DOHH2 (cell line): Measurements from ENCODE around the gene MSL3.
A peak's percentile ranks its signal among the peaks of the same experiment; 100 is the strongest.

ENCODE experiments used
- H3F3A ChIP-seq: fragments of 200-600 bp; sonication (generic), shearing (Covaris generic); 2 replicates; pipeline ENCODE4 v1.6.0; 2016; ENCODE audit warnings: antibody characterized with exemption, mild to moderate bottlenecking; ENCODE audit not compliant: control insufficient read depth, insufficient read depth
- H3K27ac ChIP-seq: fragments of 200-600 bp; sonication (generic); 2 replicates; pipeline ENCODE4 v1.5.1; 2014; ENCODE audit warnings: low read depth, mild to moderate bottlenecking, low read length, moderate library complexity
- H3K27me3 ChIP-seq: fragments of 200-600 bp; sonication (generic); 2 replicates; pipeline ENCODE4 v1.6.1; 2014; ENCODE audit warnings: mild to moderate bottlenecking, low read length, mixed read lengths; ENCODE audit not compliant: control insufficient read depth
- H3K36me3 ChIP-seq: fragments of 200-600 bp; sonication (generic); 2 replicates; pipeline ENCODE4 v1.6.1; 2014; ENCODE audit warnings: mild to moderate bottlenecking, low read length, moderate library complexity, mixed read lengths; ENCODE audit not compliant: control insufficient read depth
- H3K4me1 ChIP-seq: fragments of 200-600 bp; sonication (generic); 2 replicates; pipeline ENCODE4 v1.6.1; 2014; ENCODE audit warnings: mild to moderate bottlenecking, low read length, mixed read lengths; ENCODE audit not compliant: control insufficient read depth
- H3K4me2 ChIP-seq: fragments of 200-600 bp; sonication (generic); 2 replicates; pipeline ENCODE4 v1.6.0; 2014; ENCODE audit warnings: mild to moderate bottlenecking, low read length, moderate library complexity
- H3K4me3 ChIP-seq: fragments of 200-600 bp; sonication (generic); 2 replicates; pipeline ENCODE4 v1.5.1; 2014; ENCODE audit warnings: mild to moderate bottlenecking, low read length, mixed read lengths
- H3K79me2 ChIP-seq: fragments of 200-600 bp; sonication (generic); 2 replicates; pipeline ENCODE4 v1.6.1; 2014; ENCODE audit warnings: mild to moderate bottlenecking, low read length, mixed read lengths; ENCODE audit not compliant: control insufficient read depth
- H3K9me2 ChIP-seq: fragments of 200-600 bp; sonication (generic); replicated peaks from 2 replicates; pipeline ENCODE4 v1.6.1; 2014; ENCODE audit warnings: mild to moderate bottlenecking, low read length, mixed read lengths; ENCODE audit not compliant: control insufficient read depth
- H3K9me3 ChIP-seq: fragments of 200-600 bp; sonication (generic); 2 replicates; pipeline ENCODE4 v1.6.1; 2014; ENCODE audit warnings: antibody characterized with exemption, low read length, mixed read lengths; ENCODE audit not compliant: control insufficient read depth, insufficient read depth
- H4K20me1 ChIP-seq: fragments of 200-600 bp; sonication (generic); 2 replicates; pipeline ENCODE4 v1.6.0; 2014; ENCODE audit warnings: low read depth, mild to moderate bottlenecking, antibody characterized with exemption, low read length, moderate library complexity; ENCODE audit not compliant: control insufficient read depth, insufficient read depth
- CTCF ChIP-seq: fragments of 200-600 bp; sonication (generic); IDR thresholded peaks from one replicate; pipeline ENCODE4 v1.5.1; 2014; ENCODE audit warnings: antibody characterized with exemption, mild to moderate bottlenecking, low read depth, low read length; ENCODE audit not compliant: poor library complexity, severe bottlenecking
- EZH2phosphoT487 ChIP-seq: fragments of 200-600 bp; sonication (generic); IDR thresholded peaks from 2 replicates; pipeline ENCODE4 v1.6.1; 2017; ENCODE audit warnings: borderline replicate concordance, mild to moderate bottlenecking, antibody characterized with exemption, low read length, moderate library complexity, mixed read lengths

MSL3 gene

GRCh38 chrX:11754958-11755645, 2.9 kb upstream of the MSL3 start:
- TF ChIP-seq CTCF (no peak), EZH2phosphoT487 (no peak)
- Histone ChIP-seq H3K4me2 (no peak overlapping the region), H4K20me1 (no peaks in the 10 kb centered on the region), H3K4me1 (peaks cover 6% of the 10 kb centered on the region), H3K9me3 (no peaks in the 10 kb centered on the region), H3K4me3 (no peak overlapping the region), H3K36me3 (no peaks in the 10 kb centered on the region), H3K79me2 (peaks cover 7% of the 10 kb centered on the region), H3K9me2 (no peaks in the 10 kb centered on the region), H3F3A (peaks cover 6% of the 10 kb centered on the region), H3K27me3 (peaks cover 7% of the 10 kb centered on the region; the same call in 1 of the 2 replicates), H3K27ac (no peak overlapping the region)

GRCh38 chrX:11755724-11756123, 2.3 kb upstream of the MSL3 start:
- peaks cover 10% of the 10 kb centered on the region for H3F3A ChIP-seq
- H4K20me1 ChIP-seq: no peaks in the 10 kb centered on the region
- no peaks in the 10 kb centered on the region for H3K9me3 ChIP-seq
- no peak overlapping the region for H3K4me2 ChIP-seq
- H3K36me3 ChIP-seq: peaks cover 1% of the 10 kb centered on the region
- peaks cover 7% of the 10 kb centered on the region; the same call in 1 of the 2 replicates for H3K27me3 ChIP-seq
- H3K9me2 ChIP-seq: no peaks in the 10 kb centered on the region
- peaks cover 6% of the 10 kb centered on the region for H3K4me1 ChIP-seq
- TF ChIP-seq CTCF (no peak), EZH2phosphoT487 (no peak)
- peaks cover 9% of the 10 kb centered on the region for H3K79me2 ChIP-seq
- H3K4me3 ChIP-seq: no peak overlapping the region
- H3K27ac ChIP-seq: no peak overlapping the region

DNA sequence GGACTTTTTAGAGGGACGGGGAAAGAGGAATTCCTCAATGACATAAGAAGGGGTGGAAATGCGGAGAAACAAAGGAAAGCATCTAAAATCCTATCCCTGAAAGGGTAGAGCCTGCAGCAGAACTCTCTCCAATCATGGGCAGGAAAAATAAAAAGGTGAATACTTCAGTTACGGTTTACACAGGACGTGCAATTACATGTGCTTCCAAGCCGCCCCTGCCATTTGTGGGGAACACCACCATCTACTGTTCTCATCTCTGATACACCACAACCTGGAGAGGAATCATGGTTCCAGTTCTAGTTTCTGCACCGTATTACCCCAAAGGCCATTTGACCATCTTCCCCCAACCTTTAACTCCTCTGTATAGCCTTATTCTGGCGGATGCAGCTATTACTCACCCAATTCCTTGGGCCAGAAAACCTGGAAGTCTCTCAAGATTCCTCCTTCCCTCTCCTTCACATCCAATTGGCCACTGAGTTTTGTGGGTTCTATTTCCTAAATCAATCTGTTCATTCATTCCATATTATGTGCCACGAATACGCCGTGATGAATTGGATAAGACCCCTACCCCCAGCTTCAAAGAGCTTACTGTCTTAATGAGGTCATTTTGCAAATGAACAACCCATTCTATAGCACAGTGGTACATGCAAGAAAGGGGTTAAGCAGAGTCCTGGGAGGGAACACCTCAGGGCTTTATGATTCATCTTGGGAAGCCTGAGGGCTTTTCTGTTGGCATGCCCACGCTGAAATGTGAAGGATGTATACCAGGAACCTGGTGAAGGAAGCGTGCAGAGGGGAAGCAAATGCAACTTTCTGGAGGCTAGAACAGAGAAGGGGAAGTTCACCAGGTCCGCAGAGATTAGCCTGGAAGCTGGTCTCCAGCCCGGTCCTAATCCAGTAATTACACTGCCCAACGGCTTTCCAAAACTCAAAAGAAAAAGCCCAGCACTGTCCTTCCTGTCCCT, 1.4 kb upstream of the MSL3 start:
- H3K79me2 ChIP-seq: peaks cover 15% of the 10 kb centered on the region
- H3K9me2 ChIP-seq: no peaks in the 10 kb centered on the region
- H3F3A ChIP-seq: peaks cover 10% of the 10 kb centered on the region
- peaks cover 9% of the 10 kb centered on the region for H3K36me3 ChIP-seq
- no peaks in the 10 kb centered on the region for H4K20me1 ChIP-seq
- H3K4me3 ChIP-seq: peak overlapping the region; percentile 73; the same call in 1 of the 2 replicates
- peaks cover 13% of the 10 kb centered on the region for H3K4me1 ChIP-seq
- no peak for TF ChIP-seq EZH2phosphoT487
- TF ChIP-seq CTCF: no peak
- H3K4me2 ChIP-seq: peak overlapping the region; percentile 72
- no peaks in the 10 kb centered on the region for H3K9me3 ChIP-seq
- H3K27ac ChIP-seq: no peak overlapping the region
- H3K27me3 ChIP-seq: peaks cover 7% of the 10 kb centered on the region; the same call in 1 of the 2 replicates
